NOMO-1 treated with DMSO at 0.1 percent for 48 hours (cell line): ENCODE results near the gene TPPP2.
A peak's percentile ranks its signal among the peaks of the same experiment; 100 is the strongest.
"Not testable (repeated sequence)": the region's sequence is repeated elsewhere in the genome, so short reads cannot be mapped to it uniquely, and the experiment has no call there.

ENCODE experiments used
- DNase-seq: peaks from one replicate; lab custom pipeline; 2025; ENCODE audit not compliant: unreplicated experiment; lab: John Stamatoyannopoulos, UW

Gene TPPP2

GRCh38 chr14:21029917-21030316 lies at the start of gene TPPP2:
TSS of gene TPPP2 (plus strand) at chr14:21030217. CDS start at chr14:21030582, 365 bp downstream.
- no peak for DNase-seq

- no peak for DNase-seq
Measured at GRCh38 chr14:20980906-20981305, 49.1 kb upstream of the TPPP2 start.

- no peak for DNase-seq
Measured at GRCh38 chr14:20982646-20983369, 47.2 kb upstream of the TPPP2 start.

- DNase-seq: peak; percentile 72
Measured at GRCh38 chr14:20985650-20986049, 44.4 kb upstream of the TPPP2 start.

- peak; percentile 55 for DNase-seq
Measured at GRCh38 chr14:20986811-20987210, 43.2 kb upstream of the TPPP2 start.

GRCh38 chr14:20988717-20989470 lies 41.1 kb upstream of the TPPP2 start:
- peak; percentile 69 for DNase-seq

GRCh38 chr14:20989471-20989786 lies 40.6 kb upstream of the TPPP2 start:
- DNase-seq: no peak

GRCh38 chr14:20989787-20990600 lies 40.0 kb upstream of the TPPP2 start, which contains the start of gene METTL17:
TSS of gene METTL17 (plus strand) at chr14:20989980. CDS start at chr14:20990003, 23 bp downstream.
- DNase-seq: peak; percentile 98

- no peak for DNase-seq
Measured at GRCh38 chr14:20996521-20996920, 33.5 kb upstream of the TPPP2 start.

- no peak for DNase-seq
Measured at GRCh38 chr14:20997115-20997514, 32.9 kb upstream of the TPPP2 start.

GRCh38 chr14:20997564-20997963 lies 32.5 kb upstream of the TPPP2 start:
- DNase-seq: no peak

GRCh38 chr14:20998139-20998538 lies 31.9 kb upstream of the TPPP2 start:
- DNase-seq: no peak

GRCh38 chr14:20998674-20999366 lies 31.2 kb upstream of the TPPP2 start, which contains the start of gene SLC39A2:
TSS of gene SLC39A2 (plus strand) at chr14:20999293. CDS start at chr14:20999447, 154 bp downstream.
- DNase-seq: no peak

- no peak for DNase-seq
Measured at GRCh38 chr14:20999591-20999990, 30.4 kb upstream of the TPPP2 start.

GRCh38 chr14:21001218-21001617 lies 28.8 kb upstream of the TPPP2 start:
- DNase-seq: no peak

- DNase-seq: no peak
Measured at GRCh38 chr14:21003788-21004346, 26.1 kb upstream of the TPPP2 start.

GRCh38 chr14:21009721-21010120 lies 20.3 kb upstream of the TPPP2 start:
- DNase-seq: not testable (repeated sequence)

GRCh38 chr14:21011136-21011535 lies 18.9 kb upstream of the TPPP2 start:
- no peak for DNase-seq

- DNase-seq: peak; percentile 62
Measured at GRCh38 chr14:21014761-21015190, 15.2 kb upstream of the TPPP2 start.

GRCh38 chr14:21015312-21015711 lies 14.7 kb upstream of the TPPP2 start:
- peak; percentile 82 for DNase-seq
